HG02642 (cell line): Measurements from ENCODE around the gene SUN2.
A peak's percentile ranks its signal among the peaks of the same experiment; 100 is the strongest.
"Not testable (repeated sequence)": the region's sequence is repeated elsewhere in the genome, so short reads cannot be mapped to it uniquely, and the experiment has no call there.

Experiments
- ATAC-seq: cut with Tn5 transposase; IDR thresholded peaks from one replicate; pipeline ENCODE4 v1.9.1; 2021; ENCODE audit warnings: mild to moderate bottlenecking; ENCODE audit not compliant: unreplicated experiment, poor library complexity

The SUN2 gene, protein sequence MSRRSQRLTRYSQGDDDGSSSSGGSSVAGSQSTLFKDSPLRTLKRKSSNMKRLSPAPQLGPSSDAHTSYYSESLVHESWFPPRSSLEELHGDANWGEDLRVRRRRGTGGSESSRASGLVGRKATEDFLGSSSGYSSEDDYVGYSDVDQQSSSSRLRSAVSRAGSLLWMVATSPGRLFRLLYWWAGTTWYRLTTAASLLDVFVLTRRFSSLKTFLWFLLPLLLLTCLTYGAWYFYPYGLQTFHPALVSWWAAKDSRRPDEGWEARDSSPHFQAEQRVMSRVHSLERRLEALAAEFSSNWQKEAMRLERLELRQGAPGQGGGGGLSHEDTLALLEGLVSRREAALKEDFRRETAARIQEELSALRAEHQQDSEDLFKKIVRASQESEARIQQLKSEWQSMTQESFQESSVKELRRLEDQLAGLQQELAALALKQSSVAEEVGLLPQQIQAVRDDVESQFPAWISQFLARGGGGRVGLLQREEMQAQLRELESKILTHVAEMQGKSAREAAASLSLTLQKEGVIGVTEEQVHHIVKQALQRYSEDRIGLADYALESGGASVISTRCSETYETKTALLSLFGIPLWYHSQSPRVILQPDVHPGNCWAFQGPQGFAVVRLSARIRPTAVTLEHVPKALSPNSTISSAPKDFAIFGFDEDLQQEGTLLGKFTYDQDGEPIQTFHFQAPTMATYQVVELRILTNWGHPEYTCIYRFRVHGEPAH

GRCh38 chr22:38755911-38756532 lies at the start of gene SUN2:
Gene SUN2 (minus strand): TSS chr22:38755998. CDS start chr22:38752628, 3,370 bp downstream.
- ATAC-seq = peak; percentile 73

- ATAC-seq = not testable (repeated sequence)
These were observed 49.3 kb upstream of the SUN2 start for GRCh38 chr22:38805041-38805593.

- no peak for ATAC-seq
These were observed 46.9 kb upstream of the SUN2 start for GRCh38 chr22:38802671-38803121.

DNA sequence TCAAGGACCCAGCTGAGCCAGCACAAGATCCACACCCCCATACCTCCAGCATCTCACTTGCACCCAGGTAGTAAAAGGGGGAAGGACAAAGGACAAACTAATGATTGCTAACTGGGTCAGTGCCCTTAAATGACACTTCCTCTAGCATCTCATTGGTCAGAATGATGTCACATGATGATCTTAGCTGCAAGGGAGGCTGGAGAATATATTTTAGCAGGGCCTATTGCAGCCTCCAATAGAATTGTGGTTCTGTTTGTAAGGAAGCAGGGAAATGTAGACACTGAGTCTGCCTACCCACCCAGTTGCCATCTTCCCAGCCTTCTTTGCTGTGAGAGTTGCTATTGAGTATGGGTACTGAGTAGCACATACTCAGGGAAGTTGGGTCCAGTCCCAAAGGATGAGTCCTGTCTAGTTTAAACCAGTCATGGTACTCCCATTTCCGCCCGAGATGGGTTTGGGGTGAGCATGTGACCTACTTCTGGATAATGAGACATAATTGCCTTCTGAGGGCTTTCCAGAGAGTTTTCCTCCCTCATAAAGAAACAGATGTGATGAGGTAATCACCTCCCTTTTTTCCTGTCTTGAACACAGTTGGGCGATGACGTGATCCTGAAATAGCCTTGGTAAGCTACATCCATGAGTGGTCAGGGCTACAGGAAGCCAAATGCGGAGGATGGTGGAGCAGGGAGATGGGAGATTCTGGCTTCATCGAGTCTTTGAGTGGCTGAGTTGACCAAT lies 43.6 kb upstream of the SUN2 start:
- ATAC-seq = no peak

- ATAC-seq = no peak
These were observed 42.7 kb upstream of the SUN2 start for GRCh38 chr22:38798496-38798895.

- ATAC-seq = no peak
These were observed 40.6 kb upstream of the SUN2 start for GRCh38 chr22:38796262-38796957.

DNA sequence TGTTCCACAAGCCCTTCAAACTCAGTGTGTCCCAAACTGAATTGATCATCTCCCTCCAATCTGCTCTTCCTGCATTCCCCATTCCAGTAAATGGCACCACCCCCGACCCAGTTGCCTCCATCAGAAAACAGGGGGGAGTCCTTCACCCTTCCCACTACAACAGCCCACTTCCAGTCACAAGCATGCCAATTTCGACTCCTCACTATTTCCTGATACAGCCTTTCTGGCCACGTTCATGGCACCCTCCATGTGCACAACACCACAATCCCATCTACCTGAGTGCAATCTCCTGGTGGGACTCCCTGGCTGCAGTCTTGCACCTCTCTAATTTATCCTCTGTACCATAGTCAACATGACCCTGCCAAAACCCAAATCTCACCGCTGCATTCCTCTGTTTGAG lies 39.8 kb upstream of the SUN2 start:
- ATAC-seq = no peak

GRCh38 chr22:38793721-38794466 lies 38.1 kb upstream of the SUN2 start, which contains the start of gene DNAL4:
Gene DNAL4 (minus strand): TSS chr22:38794143. CDS start chr22:38782731, 11,412 bp downstream.
- ATAC-seq = peak; percentile 92

DNA sequence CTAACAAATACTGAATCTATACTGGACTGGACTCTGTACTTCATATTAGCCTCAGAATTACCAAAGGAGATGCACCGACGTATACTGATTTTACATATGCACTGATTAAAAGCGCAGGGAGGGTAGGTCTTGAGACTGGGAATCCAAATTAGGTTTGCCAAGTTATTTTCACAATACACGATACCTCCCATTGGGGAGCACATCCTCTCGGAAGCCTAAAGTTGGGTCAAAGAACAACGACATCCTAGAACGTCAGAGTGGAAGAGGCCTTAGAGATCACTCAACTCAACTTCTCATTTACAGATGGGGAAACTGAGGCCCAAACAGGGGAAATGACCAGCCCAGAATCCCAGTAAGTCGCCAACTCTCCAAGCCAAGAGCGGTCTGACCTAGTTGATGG lies 37.5 kb upstream of the SUN2 start:
- no peak for ATAC-seq

DNA sequence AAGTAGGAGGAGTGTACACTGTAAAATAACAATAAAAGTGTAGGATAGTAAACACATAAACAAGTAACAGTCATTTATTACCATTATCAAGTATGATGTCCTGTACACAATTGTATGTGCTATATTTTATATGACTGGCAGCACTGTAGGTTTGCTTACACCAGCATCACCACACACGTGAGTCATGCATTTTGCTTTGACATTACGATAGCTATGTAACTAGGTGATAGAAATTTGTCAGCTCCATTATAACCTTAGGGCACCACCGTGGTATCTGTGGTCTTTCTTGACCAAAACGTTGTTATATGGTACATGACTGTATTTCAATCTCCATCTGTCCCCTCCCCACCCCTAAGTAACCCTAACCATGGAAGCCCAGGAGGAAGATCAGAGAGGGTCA lies 37.0 kb upstream of the SUN2 start:
- no peak for ATAC-seq

GRCh38 chr22:38789606-38790005 lies 33.8 kb upstream of the SUN2 start:
- no peak for ATAC-seq

- ATAC-seq = no peak
These were observed 33.0 kb upstream of the SUN2 start for GRCh38 chr22:38788846-38789245.

GRCh38 chr22:38788021-38788816 lies 32.4 kb upstream of the SUN2 start:
- ATAC-seq = no peak

DNA sequence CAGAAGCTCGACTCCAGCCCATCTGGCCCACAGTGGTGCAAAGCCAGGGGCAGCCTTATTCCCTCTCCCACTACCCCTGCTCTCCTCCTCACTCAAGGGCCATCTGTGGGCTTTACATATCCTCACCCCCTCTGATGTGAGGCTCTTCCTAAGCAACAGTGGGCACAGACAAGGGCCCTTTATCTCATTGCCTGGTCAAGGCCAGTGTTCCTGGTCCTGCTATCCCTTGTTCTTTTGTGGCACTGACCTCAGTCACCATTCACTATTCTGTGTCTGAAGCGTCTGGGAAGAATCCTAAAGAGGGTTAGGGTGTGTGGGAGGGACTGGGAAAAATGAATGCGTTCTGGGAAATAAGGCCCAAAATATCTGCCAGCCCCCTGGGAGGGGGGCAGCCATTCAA lies 30.8 kb upstream of the SUN2 start:
- ATAC-seq = no peak

- ATAC-seq = no peak
These were observed 29.1 kb upstream of the SUN2 start for GRCh38 chr22:38784856-38785255.

DNA sequence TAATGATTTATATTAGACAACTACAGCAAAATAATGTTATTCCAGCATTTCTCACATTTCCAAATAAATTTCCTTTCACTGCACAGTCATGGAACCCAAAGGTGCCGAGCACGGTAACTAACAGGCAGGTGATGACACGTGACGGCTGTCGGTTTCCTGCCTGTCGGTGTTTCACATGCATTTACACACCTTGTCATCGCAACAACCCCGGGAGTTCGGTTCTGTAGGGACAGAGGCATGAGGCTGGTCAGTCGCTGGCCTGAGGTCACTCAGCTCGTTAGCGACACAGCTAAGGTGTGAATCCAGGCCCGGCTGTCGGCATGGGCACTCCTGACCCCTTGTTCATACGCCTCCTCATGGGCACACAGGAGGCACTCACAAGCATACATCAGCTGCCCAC lies 28.2 kb upstream of the SUN2 start:
- ATAC-seq = no peak

GRCh38 chr22:38783095-38783615 lies 27.4 kb upstream of the SUN2 start:
- ATAC-seq = no peak
